CD4-positive, alpha-beta T cell treated with Interleukin-6 for 4 hours (primary cell): ENCODE measurements around the gene ESPN.
A peak's percentile ranks its signal among the peaks of the same experiment; 100 is the strongest.
"Not testable (repeated sequence)": the region's sequence is repeated elsewhere in the genome, so short reads cannot be mapped to it uniquely, and the experiment has no call there.

Experiments
- DNase-seq: peaks from one replicate; pipeline ENCODE4 v3.0.0-alpha.2; 2020; ENCODE audit warnings: mixed read lengths

The ESPN gene, protein sequence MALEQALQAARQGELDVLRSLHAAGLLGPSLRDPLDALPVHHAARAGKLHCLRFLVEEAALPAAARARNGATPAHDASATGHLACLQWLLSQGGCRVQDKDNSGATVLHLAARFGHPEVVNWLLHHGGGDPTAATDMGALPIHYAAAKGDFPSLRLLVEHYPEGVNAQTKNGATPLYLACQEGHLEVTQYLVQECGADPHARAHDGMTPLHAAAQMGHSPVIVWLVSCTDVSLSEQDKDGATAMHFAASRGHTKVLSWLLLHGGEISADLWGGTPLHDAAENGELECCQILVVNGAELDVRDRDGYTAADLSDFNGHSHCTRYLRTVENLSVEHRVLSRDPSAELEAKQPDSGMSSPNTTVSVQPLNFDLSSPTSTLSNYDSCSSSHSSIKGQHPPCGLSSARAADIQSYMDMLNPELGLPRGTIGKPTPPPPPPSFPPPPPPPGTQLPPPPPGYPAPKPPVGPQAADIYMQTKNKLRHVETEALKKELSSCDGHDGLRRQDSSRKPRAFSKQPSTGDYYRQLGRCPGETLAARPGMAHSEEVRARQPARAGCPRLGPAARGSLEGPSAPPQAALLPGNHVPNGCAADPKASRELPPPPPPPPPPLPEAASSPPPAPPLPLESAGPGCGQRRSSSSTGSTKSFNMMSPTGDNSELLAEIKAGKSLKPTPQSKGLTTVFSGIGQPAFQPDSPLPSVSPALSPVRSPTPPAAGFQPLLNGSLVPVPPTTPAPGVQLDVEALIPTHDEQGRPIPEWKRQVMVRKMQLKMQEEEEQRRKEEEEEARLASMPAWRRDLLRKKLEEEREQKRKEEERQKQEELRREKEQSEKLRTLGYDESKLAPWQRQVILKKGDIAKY

DNA sequence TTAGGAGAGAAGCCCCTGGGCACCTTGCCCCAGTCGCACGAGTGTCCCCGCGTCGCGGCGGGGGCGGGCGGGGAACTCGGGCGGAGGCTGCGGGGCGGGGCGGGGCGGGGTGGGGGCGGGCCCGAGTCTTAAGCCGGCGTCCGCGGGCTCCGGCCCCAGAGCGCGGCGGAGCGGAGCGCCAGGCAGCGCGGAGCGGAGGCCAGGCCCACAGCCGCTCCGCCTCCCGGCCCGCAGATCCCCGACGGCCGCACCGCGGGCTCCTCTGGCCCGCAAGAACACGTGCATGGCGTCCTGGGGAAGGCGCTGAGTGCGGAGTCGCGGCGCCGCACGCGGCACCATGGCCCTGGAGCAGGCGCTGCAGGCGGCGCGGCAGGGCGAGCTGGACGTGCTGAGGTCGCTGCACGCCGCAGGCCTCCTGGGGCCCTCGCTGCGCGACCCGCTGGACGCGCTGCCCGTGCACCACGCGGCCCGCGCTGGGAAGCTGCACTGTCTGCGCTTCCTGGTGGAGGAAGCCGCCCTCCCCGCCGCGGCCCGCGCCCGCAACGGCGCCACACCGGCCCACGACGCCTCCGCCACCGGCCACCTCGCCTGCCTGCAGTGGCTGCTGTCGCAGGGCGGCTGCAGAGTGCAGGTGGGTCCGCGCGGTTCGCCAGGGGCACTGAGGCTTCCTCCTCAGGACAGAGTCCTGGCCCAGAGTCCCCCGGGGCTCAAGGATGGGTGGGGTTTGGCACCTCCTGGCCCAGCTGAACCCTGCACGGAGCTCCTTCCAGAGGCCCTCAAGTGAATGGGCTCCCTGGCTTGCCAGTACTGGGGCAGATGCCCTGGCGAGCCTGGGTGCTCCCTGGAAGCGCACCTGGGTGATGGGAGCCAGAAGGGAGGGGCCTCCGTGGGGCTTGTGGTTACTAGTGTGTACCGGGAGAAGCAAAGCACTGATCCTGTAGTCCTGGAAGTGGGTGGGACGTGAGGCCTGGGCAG lies at the start of gene ESPN:
Gene ESPN, plus strand, starts transcription at position 158 of the 975 bp plus-strand sequence. Its CDS starts 180 bp downstream, at position 338.
- peak; percentile 27 for DNase-seq

- no peak for DNase-seq
Observed at GRCh38 chr1:6378096-6378746, 46.4 kb upstream of the ESPN start.

DNA sequence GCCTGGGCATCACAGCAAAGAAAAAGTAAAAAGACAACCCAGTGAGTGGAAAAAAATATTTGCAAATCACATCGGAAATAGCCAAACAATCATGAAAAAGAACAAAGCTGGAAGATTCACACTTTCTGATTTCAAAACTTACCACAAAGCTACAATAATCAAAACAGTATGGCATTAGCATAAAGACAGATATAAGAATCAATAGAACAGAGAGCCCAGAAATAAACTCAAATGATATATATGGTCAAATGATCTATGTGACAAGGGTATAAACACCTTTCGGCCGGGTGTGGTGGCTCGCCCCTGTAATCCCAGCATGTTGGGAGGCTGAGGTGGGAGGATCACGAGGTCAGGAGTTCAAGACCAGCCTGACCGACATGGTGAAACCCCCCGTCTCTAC lies 44.5 kb upstream of the ESPN start:
- no peak for DNase-seq

DNA sequence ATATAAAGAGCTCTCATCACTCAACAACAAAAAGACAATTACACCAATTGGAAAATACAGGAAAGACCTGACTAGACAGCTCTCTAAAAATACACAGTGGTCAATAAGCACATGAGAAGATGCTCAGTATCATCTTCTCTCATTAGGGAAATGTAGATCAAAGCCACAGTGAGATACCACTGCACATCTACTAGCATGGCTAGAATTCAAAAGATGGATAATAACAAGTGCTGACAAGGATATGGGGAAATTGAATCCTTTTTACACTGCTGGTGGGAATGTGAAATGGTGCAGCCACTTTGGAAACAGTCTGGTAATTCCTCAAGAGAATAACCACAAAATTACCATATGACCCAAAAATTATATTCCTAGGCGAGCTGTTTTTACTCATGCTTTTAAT lies 40.4 kb upstream of the ESPN start:
- no peak for DNase-seq

- no peak for DNase-seq
Observed at GRCh38 chr1:6384962-6385361, 39.6 kb upstream of the ESPN start.

GRCh38 chr1:6385488-6386191 lies 38.9 kb upstream of the ESPN start:
- DNase-seq: no peak

GRCh38 chr1:6386371-6386949 lies 38.1 kb upstream of the ESPN start:
- no peak for DNase-seq

DNA sequence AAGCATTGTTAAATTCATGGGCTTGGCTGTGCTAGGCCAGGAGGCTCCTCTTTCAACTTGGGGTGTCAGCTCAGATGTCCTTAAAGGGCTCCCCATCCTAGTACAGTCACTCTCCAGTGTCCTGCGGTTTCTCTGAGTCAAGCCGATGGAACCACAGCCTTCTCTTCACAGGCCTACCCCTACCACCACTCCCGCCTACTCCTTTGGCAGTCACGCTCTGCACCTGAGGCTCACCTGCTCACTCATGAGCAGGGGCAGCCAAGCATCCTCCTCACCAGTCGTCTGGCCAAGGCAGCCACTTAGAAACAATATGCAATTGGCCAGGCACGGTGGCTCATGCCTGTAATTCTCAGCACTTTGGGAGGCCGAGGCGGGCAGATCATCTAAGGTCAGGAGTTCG lies 34.6 kb upstream of the ESPN start:
- DNase-seq: no peak

- DNase-seq: no peak
Observed at GRCh38 chr1:6391951-6392808, 32.4 kb upstream of the ESPN start.

DNA sequence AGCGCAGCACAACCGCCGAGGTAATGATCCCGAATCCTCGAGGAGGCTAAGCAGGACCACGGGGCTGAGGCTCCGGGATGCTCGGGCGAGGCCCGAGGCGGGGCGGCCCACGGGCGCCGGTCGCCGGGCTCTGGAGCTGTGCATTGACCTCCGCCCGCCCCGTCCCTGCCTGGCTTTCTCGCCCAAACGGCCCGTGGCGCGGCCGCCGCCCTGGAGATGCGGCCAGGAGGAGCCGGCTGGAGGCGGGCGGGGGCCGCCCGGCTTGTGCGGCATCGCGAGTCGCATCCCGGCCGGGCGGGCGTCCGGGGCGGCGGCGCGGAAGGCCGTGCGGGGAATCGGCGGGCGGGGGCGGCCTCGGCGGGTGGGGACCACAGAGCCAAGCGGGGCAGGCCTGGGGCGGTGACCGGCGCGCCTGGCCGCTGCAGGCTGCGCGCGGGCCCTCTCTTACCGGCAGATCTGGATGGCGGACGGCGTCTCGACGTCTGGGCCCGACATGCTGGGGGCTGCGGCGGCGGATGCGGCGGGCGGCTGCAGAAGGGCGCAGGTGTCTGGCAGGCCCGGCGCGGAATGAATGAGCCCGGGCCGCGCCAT lies 31.7 kb upstream of the ESPN start:
- DNase-seq: no peak

GRCh38 chr1:6393400-6394187 lies 31.0 kb upstream of the ESPN start, which contains the start of gene ACOT7:
Gene ACOT7, minus strand, starts transcription at chr1:6393767. Its CDS starts 368 bp downstream, at chr1:6393399.
- peak; percentile 97 for DNase-seq

GRCh38 chr1:6395130-6395529 lies 29.4 kb upstream of the ESPN start:
- DNase-seq: not testable (repeated sequence)

DNA sequence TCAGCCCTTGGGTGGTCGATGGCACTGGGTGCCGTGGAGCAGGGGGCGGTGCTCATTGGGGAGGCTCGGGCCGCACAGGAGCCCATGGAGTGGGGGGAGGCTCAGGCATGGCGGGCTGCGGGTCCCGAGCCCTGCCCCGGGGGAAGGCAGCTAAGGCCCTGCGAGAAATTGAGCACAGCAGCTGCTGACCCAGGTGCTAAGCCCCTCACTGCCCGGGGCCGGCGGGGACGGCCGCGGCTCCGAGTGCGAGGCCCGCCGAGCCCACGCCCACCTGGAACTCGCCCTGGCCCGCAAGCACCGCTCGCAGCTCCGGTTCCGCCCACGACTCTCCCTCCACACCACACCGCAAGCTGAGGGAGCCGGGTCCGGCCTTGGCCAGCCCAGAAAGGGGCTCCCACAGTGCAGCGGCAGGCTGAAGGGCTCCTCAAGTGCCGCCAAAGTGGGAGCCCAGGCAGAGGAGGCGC lies 28.8 kb upstream of the ESPN start:
- not testable (repeated sequence) for DNase-seq

DNA sequence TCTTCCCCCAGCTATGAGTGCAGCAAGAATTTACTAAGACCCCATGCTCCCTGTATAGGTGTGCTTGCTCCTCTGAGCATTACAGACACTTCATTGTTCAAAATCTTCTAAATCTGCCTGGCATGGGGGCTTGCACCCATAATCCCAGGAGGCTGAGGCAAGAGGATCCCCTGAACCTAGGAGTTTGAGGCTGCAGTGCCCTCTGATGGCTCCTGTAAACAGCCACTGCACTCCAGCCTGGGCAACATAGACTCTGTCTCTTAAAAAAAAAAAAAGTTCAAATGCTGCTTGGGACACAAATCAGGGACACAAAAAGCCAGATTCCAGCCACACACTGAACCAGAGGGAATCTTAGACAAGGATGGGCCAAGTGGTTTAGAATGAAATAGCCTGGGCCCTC lies 27.6 kb upstream of the ESPN start:
- DNase-seq: no peak

GRCh38 chr1:6397844-6398441 lies 26.6 kb upstream of the ESPN start:
- no peak for DNase-seq

- no peak for DNase-seq
Observed at GRCh38 chr1:6399294-6399693, 25.3 kb upstream of the ESPN start.

GRCh38 chr1:6401673-6402072 lies 22.9 kb upstream of the ESPN start:
- no peak for DNase-seq

DNA sequence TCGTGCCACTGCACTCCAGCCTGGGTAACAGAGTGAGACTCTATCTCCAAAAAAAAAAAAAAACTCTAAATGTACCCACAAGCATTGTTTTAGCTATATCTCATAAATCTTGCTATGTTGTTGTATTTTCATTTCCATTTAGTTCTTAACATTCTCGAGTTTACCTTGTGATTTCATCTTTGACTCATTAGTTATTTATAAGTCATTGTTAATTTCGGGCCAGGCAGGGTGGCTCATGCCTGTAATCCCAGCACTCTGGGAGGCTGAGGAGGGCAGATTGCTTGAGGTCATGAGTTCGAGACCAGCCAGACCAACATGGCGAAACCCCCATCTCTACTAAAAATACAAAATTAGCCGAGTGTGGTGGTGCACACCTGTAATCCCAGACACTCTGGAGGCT lies 16.6 kb upstream of the ESPN start:
- no peak for DNase-seq
